Putamen (tissue), 1 donor: Measurements from ENCODE around the gene RAF1.
"Not testable (repeated sequence)": the region's sequence is repeated elsewhere in the genome, so short reads cannot be mapped to it uniquely, and the experiment has no call there.

ENCODE experiments used
- DNase-seq: peaks from one replicate; pipeline ENCODE4 v3.0.0-alpha.2; 2016; ENCODE audit warnings: low spot score

Gene RAF1

DNA sequence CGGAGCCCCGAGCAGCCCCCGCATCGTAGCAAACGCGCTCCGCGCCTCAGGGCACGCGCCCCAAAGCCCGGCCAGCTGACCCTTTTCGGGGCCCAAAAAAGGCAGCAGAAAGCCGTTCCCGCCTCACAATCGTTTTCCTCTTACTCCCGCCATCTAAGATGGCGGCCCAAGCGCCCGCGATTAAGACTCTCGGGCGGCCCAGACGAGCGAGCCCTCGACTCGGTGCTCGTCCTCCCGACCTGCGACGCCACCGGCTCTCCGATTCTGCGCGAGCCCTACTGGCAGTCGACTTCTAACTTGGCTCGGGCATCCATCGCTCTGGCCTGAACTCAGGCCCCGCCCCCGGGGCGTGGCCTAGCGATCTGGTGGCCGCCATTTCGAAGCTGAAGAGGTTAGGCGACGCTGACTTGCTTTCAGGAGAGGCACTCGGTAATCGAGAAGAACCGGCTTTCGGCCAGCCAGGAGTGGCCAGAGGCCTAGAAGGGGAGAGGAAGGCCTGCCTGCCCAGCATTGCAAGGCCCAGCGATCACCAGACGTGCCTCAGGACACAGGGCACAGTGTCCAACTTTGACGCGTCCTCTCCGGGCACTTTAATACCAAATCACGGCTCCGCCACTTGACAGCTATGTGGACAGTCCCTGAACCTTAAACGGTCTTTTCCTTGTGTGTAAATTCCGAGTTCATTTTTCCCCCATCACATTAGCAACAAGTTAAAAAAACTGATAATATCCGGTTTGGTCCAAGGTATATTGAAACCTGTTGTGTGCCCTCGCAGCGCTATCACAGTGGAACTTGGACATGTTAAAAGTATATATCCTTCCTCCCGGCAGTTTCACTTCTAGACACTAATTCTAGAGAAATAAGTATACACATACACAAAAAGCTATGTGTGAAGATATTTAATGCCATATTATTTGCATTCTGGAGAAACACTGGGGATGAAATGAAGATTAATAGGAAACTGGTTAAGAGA lies at the start of gene RAF1:
RAF1 (minus strand) TSS at position 182 of the 973 bp plus-strand sequence. CDS start 45,396 bp downstream, outside the sequence.
- DNase-seq = peak; percentile 98

DNA sequence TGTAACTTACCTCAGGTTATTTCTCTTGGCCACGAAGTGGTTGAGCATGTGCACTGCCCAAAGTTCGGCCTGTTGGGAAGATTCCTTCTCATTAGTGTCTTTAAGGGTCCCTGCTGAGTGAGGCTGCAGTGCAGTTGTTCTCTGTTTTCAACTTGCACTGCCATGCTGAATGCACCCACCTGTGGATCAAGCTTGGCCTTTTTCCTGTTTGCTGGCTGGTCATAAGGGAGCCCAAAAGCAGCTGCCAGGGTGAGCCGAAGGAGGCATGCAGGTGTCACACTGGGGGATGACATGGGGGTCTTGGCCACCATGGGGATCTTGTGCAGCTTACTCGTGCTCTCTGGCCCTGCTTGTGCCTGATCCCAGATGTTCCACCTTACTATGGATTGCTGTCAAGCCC lies 46.1 kb upstream of the RAF1 start:
- no peak for DNase-seq

DNA sequence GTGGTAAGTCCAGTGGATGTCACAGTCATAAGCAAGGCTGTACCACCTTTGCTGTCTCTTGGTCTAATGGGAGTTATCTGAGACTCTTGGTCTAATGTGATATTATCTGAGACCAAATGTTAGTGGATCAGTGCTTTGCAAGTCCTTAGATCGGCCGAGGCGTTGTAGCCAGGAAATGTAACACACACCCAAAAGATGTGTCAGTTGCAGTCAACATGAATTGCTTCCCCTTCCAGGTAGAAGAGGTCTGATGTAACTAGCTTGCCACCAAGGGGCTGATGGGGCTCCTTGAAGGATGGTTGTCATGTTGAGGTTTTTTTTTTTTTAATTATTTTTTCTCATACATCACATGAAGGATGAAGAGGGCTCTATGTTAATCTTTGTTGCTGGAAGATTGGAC lies 45.4 kb upstream of the RAF1 start:
- DNase-seq = no peak

DNA sequence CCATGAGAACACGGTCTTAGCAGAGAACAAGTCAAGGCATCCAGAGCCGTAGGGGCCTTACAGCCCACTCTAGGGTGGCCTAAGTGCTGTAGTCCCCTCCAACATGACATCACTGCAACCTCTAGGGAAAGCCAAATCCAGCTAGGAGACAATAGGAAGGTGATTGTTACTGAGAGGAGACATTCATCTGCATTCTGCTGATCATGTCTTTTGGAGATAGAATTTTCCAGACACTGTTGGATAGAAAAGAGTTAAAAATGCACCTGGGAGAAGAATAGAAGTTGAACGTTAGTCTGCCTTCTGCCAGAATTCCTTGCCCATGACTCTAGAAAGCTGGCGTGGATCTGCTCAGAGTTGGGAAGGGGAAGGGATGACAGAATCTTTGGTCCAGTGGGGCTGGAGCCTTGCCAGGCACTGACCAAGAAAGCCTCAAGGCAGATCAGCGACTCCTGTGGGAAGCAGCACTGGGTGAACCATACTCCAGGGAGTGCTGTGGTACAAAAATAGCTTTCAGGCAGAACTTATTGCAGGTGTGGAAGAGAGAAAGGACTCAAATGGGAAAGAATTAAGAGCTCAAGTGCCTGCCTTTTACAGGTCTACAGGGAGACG lies 44.8 kb upstream of the RAF1 start:
- no peak for DNase-seq

DNA sequence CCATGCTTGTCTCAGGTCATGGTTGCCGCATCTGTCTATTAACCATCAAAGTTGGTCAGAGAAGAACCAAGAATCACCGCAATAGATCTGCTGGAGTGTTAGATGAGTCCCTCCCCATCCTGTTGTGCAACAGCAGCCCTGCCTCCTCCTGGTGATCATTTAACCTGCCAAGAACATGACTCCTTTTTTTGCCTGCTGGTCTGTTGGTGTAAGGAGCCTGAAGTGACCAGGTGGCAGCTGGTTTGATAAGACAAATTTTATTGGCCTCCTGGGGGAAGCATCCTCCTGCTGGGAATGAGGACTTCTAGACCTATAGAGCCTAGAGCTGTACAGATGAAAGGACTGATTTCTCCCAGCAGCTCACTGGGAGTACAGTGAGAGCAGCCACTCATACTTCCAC lies 43.5 kb upstream of the RAF1 start:
- DNase-seq = no peak

DNA sequence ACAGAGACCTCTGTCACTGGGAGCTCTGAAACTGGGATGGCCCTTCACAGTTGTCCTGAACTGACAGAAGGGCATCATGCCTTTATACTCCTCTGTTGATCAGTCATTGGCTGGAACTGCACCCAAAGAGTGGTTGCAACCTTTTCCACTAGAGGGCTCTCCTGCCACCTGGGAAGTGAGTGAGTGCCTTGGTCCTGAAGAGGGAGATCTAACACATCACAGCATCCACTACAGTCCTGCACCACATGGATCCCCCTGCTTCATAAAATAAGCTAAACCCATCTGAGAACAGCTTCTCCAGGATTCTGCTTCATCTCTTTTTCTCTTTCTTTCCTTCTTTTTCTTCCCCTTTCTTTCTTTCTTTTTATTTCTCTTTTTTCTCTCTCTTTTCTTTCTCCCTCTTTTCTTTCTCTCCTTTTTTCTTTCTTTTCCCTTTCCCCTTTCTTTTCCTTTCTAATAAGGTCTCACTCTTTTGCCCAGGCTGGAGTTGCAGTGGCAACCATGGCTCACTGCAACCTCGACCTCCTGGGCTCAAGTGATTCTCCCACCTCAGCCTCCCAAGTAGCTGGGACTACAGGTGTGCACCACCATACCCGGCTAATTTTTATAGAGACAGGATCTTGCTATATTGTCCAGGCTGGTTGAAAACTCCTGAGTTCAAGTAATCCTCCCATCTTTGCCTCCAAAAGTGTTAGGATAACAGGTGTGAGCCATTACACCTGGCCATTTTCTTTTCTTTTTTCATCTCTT lies 42.8 kb upstream of the RAF1 start:
- DNase-seq = peak; percentile 15

DNA sequence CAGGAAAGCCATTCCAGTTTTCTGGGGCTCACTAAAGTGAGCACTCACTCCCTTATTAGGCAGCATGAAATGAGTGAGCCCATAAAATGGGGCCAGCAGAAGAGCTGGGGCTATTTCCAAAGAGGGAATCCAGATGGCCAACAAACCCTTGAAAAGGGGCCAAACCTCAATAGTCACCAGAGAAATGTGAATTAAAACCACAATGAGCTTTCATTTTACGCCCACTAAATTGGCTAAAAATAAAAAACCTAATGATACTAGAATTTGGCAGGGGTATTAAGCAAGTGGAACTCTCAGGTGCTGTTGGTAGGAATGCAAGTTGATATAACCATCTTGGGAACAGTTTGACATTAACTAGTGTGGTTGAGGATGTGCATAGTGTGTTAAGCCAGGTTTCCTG lies 42.1 kb upstream of the RAF1 start:
- no peak for DNase-seq

DNA sequence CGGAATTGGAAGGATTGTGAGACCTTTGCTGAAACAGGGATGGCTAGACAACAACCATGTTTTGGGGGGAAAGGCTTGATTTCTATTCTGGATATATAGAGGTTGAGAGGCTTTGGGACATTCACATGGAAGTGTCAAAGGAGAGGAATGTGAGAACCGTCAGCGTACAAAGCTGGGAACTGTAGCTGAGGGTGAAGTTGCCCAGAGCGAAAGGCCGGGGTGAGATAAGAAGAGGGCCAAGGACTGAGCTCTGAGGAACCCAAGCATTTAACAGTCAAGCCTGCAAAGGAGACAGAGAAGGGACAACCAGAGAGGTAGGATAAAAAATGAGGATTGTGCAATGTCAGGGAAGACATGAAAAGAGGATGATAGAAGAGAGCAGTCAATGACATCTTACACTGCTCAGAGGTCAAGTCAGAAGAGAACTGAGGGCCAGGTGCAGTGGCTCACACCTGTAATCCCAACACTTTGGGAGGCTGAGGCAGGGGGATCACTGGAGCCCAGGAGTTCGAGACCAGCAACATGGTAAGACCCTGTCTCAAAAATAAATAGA lies 41.5 kb upstream of the RAF1 start:
- no peak for DNase-seq

DNA sequence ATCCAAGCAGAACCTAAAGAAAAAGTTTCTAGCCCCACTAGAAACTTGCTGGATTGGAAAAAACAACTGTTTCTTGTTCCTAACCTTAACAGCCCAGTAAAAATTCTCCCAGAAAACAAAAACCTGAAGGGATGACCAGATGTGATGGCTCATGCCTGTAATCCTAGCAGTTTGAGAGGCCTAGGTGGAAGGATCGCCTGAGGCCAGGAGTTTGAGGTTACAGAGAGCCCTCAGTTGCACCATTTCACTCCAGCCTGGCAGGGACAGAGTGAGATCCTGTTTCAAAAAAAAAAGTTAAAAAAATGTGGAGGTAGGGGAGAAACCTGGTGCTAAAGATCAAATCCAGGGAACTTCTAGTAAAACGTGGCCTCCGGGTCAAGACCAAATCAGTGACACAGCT lies 38.6 kb upstream of the RAF1 start:
- no peak for DNase-seq

DNA sequence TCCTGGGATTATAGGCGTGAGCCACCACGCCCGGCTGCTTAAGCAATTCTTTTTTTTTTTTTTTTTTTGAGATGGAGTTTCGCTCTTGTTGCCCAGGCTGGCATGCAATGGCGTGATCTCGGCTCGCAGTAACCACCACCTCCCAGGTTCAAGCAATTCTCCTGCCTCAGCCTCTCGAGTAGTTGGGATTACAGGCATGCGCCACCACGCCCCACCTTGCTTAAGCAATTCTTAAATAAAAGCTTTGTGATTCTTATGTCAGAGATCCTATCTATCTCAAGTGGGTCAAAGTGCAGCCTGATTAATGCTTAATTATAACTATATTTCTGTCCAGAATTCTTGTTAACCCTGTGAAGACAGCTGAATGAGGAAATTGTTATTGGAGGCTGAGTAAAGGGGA lies 37.7 kb upstream of the RAF1 start:
- not testable (repeated sequence) for DNase-seq

DNA sequence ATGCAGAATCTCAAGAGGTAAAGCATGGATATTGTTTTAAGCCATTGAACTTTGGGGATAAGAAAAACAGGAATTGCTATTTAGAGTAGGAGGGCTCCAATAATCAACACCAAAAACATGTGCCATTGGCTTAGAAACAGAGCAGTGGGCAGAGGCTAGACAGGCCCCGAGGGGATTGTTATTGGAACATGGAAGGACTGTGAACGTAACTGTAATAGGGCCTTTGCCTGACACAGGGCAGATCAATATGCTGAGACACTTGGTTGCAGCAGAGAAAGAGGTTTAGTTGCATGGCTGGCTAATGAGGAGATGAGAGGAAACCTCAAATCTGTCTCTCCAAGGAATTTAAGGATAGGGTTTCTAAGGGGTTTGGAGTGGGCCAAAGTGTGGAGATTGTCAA lies 36.9 kb upstream of the RAF1 start:
- no peak for DNase-seq

DNA sequence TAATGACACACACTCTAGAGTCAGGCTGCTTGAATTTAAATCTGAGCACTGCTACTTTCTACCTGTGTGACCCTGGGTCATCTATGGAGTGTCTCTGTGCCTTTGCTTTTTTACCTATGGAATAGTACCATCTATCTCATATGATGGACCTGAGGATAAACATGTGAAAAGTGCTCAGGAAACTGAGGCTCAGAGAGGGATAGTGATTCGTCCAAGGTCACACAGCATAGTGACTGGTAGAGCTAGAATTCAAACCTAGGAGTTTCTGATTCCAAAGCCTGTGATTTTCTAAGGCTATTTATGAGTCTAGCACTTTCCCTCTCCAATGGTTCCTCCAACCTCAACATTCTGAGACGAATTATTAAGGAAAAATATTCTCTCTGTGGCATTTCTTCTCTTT lies 32.0 kb upstream of the RAF1 start:
- DNase-seq = no peak

DNA sequence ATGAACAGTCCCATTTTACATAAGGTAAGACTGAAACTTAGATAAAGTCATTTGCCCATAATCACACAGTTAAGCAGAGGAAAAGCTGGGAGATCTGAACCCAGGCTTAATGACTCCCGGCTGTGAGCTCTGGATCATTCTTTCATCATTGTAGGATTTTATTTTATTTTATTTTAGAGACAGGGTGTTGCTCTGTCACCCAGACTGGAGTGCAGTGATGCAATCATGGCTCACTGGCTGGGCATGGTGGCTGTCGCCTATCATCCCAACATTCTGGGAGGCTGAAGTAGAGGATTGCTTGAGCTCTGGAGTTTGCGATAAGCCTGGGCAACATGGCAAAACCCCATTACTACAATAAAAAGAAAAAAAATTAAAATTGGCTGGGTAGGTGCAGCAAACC lies 31.2 kb upstream of the RAF1 start:
- DNase-seq = no peak

DNA sequence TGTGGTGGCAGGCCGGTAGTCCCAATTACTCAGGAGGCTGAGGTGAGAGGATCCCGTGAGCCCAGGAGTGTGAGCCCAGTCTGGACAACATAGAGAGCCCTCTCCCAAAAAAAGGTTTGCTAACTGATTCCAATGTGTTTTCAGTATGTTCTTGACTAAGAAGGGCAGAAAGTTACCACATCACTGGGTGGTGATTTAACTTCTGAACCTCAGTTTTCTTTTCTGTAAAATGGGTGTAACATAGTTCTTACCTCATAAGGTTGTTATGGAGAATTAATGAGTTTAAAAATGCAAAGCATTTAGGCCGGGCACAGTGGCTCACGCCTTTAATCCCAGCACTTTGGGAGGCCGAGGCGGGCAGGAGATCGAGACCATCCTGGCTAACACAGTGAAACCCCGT lies 28.5 kb upstream of the RAF1 start:
- DNase-seq = no peak

DNA sequence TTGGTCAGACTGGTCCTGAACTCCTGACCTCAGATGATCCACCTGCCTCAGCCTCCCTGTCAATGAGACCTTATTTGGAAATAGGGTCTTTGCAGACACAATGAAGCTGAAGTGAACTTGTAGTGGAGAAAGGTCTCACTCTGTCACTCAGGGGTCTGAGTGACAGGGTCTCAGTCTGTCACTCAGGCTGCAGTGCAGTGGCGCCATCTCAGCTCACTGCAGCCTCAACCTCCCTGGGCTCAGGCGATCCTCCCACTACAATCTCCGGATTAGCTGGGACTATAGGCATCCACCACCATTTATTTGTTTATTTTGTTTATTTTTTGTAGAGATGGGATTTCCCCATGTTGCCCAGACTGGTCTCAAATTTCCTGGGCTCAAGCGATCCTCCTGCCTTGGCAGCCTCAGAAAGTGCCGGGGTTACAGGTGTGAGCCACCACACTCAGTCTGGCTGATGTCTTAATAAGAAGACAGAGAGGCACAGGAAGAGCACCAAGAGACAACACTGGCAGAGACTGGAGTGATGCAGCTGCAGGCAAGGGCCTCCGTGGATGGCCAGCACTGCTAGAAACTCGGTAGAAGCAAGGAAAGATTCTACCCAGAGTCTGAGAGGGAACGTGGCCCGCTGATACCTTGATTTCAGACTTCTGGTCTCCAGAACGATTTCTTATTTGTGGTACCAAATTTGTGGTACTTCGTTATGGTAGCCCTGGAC lies 26.2 kb upstream of the RAF1 start:
- no peak for DNase-seq

DNA sequence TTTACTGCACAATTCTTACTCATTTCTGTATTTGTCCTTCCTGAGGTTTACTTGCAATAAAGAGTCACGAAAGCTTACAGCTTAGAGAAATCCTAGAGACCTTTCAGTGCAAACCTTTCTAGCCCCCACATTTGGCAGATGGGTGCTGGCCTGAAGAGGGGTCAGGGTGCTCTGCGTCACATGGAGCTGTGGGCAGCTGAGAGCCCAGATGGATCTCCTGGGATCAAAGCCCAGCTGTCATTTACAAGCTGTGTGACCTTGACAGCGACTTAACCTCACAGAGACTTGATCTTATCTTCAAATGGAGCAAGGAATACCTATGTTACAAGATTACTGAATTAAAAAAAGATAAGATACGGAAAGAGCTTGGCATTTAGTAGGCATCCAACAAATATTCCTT lies 24.0 kb upstream of the RAF1 start:
- no peak for DNase-seq

DNA sequence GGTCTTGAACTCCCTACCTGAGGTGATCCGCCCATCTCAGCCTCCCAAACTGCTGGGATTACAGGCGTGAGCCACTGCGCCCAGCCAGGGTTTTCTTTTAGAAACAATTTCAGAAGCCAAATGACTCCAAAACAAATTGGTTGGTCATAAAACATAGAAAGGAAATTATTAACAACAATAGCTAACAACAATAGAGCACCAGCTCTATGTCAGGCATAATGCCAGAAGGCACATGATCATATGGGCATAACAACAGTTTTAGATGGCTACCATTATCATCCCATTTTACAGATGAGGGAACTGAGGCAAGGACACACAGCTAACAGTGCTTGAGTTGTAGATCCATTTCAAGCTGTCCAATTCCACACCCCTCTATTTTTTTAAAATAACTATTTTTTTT lies 22.2 kb upstream of the RAF1 start:
- no peak for DNase-seq

DNA sequence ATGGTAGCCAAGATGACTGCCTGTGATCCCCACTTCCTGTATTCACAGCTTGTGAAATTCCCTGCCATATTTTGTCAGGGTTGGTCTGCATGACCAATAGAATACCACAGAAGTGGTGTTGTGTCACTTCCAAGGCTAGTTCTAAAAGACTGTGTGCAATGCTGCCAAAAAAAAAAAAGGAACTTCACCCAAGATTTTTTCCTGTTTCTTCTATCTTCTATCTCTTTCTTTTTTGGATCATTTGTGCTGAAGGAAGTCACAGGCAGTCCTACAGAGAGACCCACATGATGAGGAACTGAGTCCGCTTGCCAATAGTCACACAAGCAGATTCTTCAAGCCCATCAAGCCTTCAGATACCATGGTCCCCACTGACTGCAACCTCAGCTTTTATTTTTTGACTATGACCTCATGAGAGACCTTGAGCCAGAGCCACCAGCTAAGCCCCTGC lies 18.1 kb upstream of the RAF1 start:
- DNase-seq = peak; percentile 24

DNA sequence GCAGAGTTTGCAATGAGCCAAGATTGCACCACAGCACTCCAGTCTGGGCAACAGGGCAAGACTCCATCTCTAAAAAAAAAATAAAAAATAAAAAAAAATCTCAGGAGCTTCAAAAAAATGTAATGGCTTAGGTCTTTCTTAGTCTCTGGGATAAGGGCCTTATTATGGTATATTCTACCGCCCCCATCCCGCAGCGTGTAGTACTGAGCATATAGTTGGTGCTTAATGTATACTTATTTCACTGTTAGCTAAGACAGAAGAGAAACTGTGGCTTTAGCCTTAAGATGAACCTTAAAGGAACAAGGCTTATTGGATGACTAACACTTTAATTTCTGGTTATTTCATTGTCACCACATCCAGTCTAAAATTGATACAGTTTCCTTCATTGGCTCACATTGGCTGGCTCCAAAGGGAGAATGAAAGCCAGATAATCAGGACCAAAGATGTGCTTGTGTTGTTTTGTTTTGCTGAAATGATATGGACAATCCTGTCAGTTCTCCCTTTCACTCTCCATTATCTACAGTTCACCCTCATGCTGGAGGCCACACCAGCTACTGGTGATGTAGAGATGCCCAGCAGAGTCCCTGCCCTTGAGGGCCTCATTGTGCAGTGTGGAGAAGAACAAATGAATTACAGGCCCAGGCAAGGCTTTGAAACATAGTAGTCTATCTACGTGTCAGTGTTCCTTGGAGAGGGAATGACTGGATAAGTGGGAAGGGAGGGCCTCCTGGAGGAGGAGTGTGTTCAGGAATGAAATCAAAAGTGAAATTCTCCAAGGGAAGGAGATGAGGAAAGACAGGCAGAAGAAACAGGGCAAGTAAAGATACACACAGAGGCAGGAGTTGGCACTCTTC lies 17.4 kb upstream of the RAF1 start:
- DNase-seq = no peak

DNA sequence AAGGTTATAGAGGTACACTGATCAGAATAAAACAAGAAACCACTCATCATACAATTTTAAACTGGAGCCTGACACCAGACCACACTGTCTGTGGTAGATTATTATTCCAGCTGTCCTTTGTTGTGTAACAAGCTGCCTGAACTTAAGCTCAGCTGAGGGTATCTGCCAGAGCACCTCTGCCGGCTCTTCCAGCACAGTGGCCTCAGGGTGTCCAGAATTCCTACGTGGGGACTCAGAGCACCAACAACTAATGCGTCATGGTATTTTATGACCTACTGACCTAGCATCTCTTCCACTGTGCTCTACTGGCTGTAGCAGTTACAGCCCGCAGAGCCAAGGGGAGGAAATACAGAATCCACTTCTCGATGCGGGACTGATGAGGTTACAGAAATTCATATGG lies 15.6 kb upstream of the RAF1 start:
- DNase-seq = no peak

DNA sequence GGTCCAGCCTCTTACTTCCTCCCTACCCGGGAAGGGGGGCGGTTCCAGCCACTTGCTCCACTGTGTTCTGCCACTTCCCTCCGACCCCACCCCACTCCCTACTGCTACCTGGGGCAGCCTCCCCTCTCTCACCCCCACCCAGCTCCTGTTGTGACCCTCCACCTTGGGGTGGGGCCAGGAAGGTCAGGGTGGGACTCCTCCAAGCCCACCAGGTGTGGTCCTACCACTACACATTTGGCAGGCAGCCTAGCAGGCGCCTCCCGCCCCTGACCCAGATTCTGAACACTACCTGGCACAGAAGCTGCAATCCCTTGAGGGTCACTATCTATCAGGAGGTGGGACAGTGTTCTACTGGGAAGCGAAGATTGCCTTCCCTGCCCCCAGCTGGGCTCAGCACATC lies 13.7 kb upstream of the RAF1 start:
- DNase-seq = no peak
